ENCODE data around the gene KRTAP19-3.
"Not testable (repeated sequence)": the region's sequence is repeated elsewhere in the genome, so short reads cannot be mapped to it uniquely, and the experiment has no call there.

Gene KRTAP19-3

GRCh38 chr21:30491963-30492428 lies at the start of gene KRTAP19-3:
TSS of gene KRTAP19-3 (minus strand) at chr21:30492013. CDS start at chr21:30491957, 56 bp downstream.
- DNase-seq = no peak

GRCh38 chr21:30518876-30519275 lies 27.1 kb upstream of the KRTAP19-3 start:
- no peak for DNase-seq

GRCh38 chr21:30515681-30516080 lies 23.9 kb upstream of the KRTAP19-3 start:
- no peak for DNase-seq

- not testable (repeated sequence) for DNase-seq
Measured at GRCh38 chr21:30505621-30506205, 13.9 kb upstream of the KRTAP19-3 start.

GRCh38 chr21:30502041-30502440 lies 10.2 kb upstream of the KRTAP19-3 start, which contains the start of gene KRTAP19-5:
TSS of gene KRTAP19-5 (minus strand) at chr21:30502141. CDS start at chr21:30502090, 51 bp downstream.
- no peak for DNase-seq

GRCh38 chr21:30497065-30497464 lies 5.3 kb upstream of the KRTAP19-3 start, which contains the start of gene KRTAP19-4:
TSS of gene KRTAP19-4 (minus strand) at chr21:30497165. CDS start at chr21:30497110, 55 bp downstream.
- DNase-seq = no peak

GRCh38 chr21:30487336-30487735 lies 4.5 kb downstream of the KRTAP19-3 start, which contains the start of gene KRTAP19-2:
TSS of gene KRTAP19-2 (minus strand) at chr21:30487436. CDS start at chr21:30487348, 88 bp downstream.
- no peak for DNase-seq

GRCh38 chr21:30486180-30486579 lies 5.6 kb downstream of the KRTAP19-3 start:
- no peak for DNase-seq

GRCh38 chr21:30482130-30482529 lies 9.7 kb downstream of the KRTAP19-3 start:
- DNase-seq = no peak

GRCh38 chr21:30480145-30480544 lies 11.7 kb downstream of the KRTAP19-3 start, which contains the start of gene KRTAP19-1:
TSS of gene KRTAP19-1 (minus strand) at chr21:30480367. CDS start at chr21:30480317, 50 bp downstream.
- DNase-seq = no peak

- no peak for DNase-seq
Measured at GRCh38 chr21:30479259-30479658, 12.6 kb downstream of the KRTAP19-3 start.

GRCh38 chr21:30478004-30478403 lies 13.8 kb downstream of the KRTAP19-3 start:
- DNase-seq = no peak

GRCh38 chr21:30468900-30469714 lies 22.7 kb downstream of the KRTAP19-3 start:
- DNase-seq = no peak

- DNase-seq = no peak
Measured at GRCh38 chr21:30463713-30464112, 28.1 kb downstream of the KRTAP19-3 start.

GRCh38 chr21:30448514-30448913 lies 43.3 kb downstream of the KRTAP19-3 start:
- DNase-seq = no peak

- DNase-seq = no peak
Measured at GRCh38 chr21:30447056-30447455, 44.8 kb downstream of the KRTAP19-3 start.

- no peak for DNase-seq
Measured at GRCh38 chr21:30444204-30444603, 47.6 kb downstream of the KRTAP19-3 start.

GRCh38 chr21:30443226-30443625 lies 48.6 kb downstream of the KRTAP19-3 start:
- no peak for DNase-seq
